HG03342 (cell line): Measurements from ENCODE around the gene HOTAIR.

Experiments used
- ATAC-seq: cut with Tn5 transposase; IDR thresholded peaks from one replicate; pipeline ENCODE4 v1.9.1; 2021; ENCODE audit warnings: mild to moderate bottlenecking, moderate library complexity; ENCODE audit not compliant: unreplicated experiment

The HOTAIR gene

GRCh38 chr12:54011665-54012532, 37.1 kb upstream of the HOTAIR start:
- ATAC-seq = no peak

DNA sequence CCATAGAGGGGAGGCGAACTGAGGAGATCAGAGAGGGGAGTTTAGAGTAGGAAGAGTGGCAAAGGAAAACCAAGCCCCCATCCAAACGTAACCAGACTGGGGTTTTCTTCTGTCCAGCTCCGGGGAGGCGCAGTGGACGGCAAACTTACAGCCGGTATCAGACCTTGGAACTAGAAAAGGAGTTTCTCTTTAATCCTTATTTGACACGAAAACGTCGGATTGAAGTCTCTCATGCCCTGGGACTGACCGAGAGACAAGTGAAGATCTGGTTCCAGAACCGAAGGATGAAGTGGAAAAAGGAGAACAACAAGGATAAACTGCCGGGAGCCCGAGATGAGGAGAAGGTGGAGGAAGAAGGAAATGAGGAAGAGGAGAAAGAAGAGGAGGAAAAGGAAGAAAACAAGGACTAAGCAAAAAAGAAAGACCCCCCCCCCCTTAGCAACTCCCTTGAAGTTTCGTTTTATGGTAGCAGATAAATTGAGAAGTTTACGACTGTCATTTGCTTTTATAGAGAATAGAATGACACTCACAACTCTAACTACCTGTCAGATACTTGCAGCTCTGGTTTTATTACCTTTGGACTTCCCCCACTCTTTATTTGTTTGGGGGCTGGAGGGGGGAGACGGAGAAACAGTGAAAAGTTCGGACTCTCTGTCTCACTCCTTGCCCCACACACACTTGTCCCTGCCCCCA, 36.4 kb upstream of the HOTAIR start:
- no peak for ATAC-seq

- ATAC-seq = no peak
Observed at GRCh38 chr12:54010053-54010971, 35.6 kb upstream of the HOTAIR start.

- no peak for ATAC-seq
Observed at GRCh38 chr12:54009171-54010052, 34.7 kb upstream of the HOTAIR start.

GRCh38 chr12:54008260-54008552, 33.5 kb upstream of the HOTAIR start:
- ATAC-seq = no peak

DNA sequence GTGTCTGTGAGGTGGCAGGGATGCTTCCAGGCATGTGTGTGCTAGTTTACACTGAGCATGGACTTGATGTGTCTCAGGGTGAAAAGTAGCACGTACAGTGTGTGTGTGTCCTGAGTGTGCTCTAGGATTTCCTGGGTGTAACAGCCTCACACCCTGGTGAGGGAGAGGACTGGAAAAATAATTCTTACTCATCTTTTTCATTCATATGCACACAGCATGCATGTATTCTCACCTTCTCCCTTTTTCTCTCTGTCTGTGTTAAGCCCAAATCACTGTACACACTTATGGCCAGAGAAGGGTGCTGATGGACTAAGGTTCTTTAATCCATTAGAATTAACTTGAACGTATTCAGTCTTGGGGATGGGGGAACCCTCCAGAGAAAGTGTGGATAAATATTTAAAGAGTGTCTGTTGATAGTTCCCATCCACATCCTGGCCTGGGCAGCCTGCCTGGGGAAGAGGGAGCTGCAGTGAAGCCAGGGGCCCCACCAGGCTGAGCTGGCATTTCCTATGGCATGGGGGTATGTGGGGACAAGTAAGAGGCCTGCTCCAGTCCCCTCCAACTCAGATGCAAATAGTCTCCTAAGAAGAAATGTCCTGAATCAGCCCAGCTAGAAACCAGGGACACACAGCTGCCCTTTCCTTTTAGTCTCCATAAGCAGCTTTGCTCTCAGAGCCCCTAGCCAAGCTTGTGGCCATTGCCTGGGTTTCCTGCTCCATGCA, 32.9 kb upstream of the HOTAIR start:
- no peak for ATAC-seq

- ATAC-seq = no peak
Observed at GRCh38 chr12:54006559-54007220, 31.9 kb upstream of the HOTAIR start.

DNA sequence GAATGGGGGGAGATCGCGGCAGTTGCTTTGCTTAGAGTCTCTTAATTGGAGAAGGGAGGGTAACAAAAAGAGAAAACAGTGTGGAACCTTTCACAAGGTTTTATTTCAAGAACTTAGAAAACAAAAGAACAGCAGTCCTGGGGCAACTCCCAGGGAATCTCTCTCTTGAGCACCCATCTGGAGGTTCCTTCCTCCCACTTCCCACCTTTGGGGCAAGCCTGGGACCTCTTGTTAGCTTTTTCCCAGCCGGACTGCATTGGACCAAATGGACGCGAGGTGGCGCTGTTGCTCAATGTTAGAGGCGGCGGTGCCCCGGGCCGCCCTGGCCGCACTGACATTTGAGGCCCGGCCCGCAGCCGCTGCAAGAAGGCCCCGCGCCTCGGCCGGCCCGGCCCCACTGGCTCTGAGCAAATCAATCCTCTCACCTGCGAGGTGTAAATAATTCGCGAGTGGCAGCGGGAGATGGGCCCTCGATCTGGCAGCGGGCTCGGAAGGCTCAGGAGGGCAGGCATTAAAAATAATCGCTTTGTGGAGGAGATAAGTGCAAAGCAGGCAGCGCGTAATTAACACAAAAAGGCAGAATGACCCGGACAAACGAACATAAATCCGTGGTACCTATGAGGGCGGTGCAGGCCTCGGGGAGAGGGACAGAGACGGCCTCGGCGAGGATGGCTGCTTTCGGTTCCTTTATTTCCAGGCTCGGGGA, 31.3 kb upstream of the HOTAIR start:
- no peak for ATAC-seq

GRCh38 chr12:54005531-54005852, 30.7 kb upstream of the HOTAIR start:
- ATAC-seq = no peak

DNA sequence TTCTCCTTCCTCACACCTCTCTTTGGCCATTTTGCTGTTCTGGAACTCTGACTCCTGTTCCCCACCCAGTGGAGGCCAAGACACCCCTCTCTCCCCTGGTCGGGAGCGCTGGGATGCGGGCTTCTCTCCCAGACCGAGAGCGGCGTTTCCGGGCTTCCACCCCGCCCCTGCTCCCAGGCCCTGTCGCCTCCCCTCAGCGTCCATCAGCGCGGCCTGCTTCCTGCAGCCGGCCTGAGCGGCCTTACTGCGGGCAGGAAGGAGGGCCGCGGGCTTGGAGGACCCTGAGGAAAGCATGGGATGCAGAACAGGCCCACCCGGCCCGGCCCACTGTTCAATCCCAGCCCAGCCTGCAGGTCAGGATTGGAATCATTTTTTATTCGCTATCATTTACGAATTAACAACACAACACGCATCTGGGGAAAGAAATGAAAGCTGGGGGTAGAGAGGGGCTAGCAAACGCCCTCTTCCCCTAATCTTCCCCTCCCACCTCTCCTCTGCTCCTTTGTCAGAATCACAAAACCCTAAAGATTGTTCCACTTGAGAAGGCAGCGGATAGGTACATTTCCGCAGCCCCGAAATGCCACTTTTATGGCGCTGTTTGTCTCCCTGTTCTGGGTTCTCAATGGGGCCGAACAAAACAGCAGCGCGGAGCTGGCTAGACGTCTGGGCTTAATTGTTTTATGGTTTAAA, 30.2 kb upstream of the HOTAIR start:
- ATAC-seq = no peak

- no peak for ATAC-seq
Observed at GRCh38 chr12:54004063-54004840, 29.5 kb upstream of the HOTAIR start.

DNA sequence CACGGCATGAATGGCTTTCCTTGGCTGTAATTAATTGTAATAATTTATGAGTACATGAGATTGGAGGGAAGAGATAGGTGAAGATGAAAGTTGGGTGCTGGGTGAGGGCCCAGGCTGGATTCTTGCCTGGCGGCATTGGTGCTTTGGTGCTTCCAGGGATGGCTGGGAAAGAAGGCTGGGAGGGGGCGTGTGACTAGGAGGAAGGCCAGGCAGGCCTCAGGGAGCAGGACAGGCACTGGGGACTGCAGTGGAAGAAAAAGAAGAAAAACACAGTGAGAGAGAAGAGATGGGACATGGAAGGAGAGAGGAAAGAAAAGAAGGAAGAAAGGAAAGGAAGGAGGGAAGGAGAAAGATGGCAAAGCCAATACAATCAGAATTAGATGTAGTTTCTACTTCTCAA, 28.9 kb upstream of the HOTAIR start:
- ATAC-seq = no peak

DNA sequence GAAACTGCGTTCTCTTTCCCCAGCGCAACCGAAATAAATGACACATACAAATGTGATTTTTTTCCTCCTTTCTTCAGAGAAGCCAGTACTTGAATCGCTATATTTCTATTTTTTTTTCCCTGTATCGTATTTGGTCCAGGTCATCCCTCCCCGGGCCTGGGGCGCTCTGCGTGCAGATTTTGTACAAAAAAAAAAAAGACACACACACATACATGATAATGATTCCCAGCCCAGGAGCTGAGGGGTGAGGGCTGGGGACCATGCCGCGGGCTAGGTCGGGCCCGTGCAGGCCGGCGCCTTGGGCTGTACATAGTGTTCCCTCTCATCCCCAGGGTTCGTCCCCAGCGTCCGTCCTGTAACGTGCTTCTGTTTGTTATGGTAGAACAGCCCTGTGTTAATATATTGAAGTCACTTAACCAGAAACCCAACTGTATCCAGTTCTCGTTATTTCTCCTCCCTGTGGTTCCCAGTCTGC, 28.2 kb upstream of the HOTAIR start:
- no peak for ATAC-seq

DNA sequence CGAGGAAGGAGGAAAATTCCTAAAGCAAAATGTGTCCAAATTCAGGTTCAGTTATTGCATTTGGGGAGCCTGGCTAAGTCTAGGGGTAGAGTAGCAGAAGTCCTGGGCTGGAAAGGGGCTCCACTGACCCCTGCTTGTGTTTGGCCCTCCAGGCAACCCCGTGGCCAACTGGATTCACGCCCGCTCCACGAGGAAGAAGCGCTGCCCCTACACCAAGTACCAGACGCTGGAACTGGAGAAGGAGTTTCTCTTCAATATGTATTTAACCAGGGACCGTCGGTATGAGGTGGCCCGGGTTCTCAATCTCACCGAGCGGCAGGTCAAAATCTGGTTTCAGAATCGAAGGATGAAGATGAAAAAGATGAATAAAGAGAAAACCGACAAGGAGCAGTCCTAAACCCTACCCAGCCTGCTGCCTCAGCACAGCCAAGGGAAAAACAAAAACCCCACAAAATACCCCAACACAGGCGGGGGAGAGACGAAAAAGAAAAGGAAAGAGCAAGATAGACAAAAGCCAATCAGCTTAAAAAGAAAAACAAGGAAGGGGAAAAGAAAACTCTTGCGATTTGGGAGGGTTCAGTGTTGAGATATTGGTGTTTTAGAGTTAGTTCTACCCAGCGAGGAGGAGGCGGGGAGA, 27.6 kb upstream of the HOTAIR start:
- ATAC-seq = no peak

DNA sequence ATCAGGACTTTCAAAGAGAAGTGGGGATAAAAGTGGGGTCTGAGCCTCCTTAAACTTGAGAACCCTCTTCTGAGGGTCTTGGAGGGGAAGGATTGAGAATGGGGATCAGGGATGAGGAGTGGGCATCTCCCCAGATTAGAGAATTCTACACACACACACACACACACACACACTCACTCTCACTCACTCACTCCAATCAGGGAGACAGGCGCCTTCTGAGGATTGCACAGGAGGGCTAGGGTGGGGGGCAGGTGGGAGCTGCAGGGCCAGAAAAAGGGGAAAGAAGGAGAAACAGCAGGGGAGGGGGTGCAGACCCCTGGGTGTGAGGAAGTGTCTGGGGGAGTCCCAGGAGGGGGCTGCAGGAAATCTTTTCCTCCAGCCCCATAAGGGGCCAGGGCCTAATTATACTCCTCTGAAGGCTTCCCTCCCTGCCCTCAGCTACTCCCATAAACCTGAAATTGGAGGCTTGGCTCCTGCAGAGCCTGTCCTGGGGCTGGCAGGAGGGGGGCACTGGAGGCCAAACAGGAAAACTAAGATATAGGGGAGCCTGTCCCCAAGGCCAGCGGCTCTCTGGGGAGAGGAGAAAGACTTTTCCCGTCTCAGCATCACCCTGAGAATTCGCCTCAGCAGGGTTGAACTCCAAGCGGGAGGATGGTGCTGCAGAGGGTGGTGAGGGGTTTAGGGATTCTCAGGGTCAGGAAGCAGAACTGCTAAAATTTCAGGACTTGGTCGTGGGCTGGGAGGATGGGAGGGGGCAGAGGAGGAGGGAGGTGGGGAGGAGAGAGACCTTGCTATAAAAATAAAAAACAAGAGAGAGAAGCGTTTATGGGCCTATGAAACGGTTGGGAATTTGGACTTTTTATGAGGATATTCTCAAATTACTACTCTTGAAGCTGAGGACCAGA, 26.8 kb upstream of the HOTAIR start:
- ATAC-seq = no peak
